Activated CD4-positive, alpha-beta T cell treated with anti-CD3 and anti-CD28 coated beads, Interleukin-2, amount 50 U/mL, for 48 hours (primary cell): Measurements from ENCODE around the gene BPI.
"Not testable (repeated sequence)": the region's sequence is repeated elsewhere in the genome, so short reads cannot be mapped to it uniquely, and the experiment has no call there.

Experiments
- DNase-seq, 2 experiments: peaks; one replicate each; pipeline ENCODE4 v3.0.0-alpha.2; 2020

Gene BPI

GRCh38 chr20:38306379-38306778, 2.4 kb downstream of the BPI start:
- no peak for DNase-seq

DNA sequence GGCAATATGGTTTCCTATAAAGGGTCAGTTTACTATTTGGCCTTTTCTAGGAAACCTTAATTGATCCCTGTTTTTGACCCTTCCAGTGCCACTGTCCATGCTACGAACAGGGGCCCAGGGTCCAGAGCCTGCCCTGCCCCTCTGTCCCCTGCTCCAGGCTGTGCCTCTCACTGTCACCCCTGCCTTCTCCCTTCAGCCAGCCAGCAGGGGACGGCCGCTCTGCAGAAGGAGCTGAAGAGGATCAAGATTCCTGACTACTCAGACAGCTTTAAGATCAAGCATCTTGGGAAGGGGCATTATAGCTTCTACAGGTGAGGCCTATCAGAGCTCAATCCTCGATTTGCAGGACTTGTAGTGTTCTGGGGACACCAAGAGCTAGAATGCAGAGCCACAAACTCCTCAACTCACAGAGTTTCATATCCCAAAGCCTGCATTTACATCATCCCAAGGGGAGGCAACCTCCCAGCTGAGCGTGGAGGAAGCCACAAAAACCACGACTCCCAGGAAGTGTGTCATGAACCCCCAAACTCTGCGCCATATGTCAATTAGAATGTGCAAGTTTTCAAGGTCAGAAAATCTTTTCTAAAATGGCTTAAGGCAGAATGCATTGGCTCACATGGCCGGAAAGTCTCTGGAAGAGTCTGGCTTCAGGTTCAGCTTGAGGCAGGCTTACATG, 3.6 kb downstream of the BPI start:
- DNase-seq: no peak

DNA sequence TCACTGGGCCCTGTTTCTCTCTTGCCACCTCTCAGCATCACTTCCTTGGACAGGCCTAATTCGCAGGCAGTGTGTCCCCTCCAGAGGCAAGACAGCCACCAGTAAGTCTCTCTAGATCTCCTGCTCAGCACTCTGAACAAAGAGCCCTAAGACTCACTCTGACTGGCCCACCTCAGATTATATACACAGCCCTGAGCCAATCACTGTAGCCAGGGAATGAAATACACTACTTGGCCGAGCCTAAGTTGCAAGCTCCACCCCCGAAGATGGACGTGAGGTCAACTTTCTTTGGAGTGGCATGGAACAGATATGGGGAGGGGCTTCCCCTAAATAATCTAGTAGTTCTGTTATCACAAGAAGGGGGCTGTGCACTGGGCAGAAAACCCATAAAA, 4.1 kb downstream of the BPI start:
- no peak for DNase-seq

- no peak for DNase-seq
These were observed 4.5 kb downstream of the BPI start for GRCh38 chr20:38308447-38308846.

DNA sequence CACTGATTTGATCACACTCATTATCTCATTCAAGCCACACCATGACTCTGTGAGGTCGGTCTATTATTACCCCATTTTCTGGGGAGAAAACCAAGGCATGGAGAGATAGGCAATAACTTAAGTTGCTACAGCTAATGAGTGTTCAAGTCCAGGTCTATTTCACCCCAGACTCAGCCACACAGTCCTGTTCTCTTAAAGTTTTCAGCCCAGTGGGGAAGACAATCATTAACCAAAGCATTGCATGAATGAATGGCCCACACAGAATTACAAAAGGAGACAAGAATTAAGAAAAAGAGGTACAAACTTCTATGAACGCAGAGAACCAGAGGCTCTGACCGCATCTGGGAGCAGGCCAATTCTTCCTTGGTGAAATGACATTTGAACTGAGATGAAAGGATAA, 7.1 kb downstream of the BPI start:
- no peak for DNase-seq

- DNase-seq: no peak
These were observed 7.5 kb downstream of the BPI start for GRCh38 chr20:38311491-38311890.

GRCh38 chr20:38313676-38314075, 9.7 kb downstream of the BPI start:
- DNase-seq: no peak

- DNase-seq: not testable (repeated sequence)
These were observed 10.4 kb downstream of the BPI start for GRCh38 chr20:38314350-38314749.

- DNase-seq: no peak
These were observed 11.5 kb downstream of the BPI start for GRCh38 chr20:38315290-38315966.

DNA sequence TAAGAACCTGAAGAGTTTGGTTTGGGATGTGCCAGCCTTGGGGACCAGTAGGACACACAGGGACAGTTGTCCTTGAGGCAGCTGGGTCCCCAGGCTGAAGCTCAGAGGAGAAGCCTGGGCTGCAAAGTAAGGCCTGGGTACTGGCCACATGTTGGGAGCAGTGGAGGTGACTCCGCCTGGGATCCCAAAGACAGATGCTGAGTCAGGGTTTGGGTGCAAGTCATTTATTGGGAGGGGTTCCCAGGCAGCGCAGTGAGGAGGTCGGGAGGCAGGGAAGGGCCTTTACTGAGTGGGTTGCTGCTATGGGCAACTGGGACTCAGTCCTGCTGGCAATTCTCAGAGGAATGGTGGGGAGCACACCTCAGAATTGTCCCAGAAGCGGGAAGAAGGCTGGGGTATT, 12.4 kb downstream of the BPI start:
- DNase-seq: no peak

DNA sequence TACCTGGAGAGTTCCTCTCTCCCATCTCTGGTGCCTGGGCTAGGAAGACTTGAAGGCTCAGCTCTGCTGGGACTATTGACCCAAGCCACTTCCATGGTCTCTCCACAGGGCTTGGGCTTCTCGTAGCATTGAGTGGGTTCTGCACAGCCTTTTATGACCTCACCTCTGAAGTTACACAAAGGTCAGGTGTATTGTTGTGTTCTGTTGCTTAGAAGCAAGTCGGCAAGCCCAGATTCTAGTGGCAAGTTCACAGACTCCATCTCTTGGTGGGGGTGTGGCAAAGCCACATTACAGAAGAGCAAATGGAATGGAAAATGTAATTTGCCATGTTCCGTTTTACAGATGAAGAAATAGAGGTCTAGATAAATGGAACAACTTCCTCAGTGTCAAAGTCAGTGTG, 13.5 kb downstream of the BPI start:
- DNase-seq: no peak

- DNase-seq: no peak
These were observed 16.3 kb downstream of the BPI start for GRCh38 chr20:38320221-38320620.

- DNase-seq: peak in 1 of 2 experiments; percentile 8
These were observed 18.1 kb downstream of the BPI start for GRCh38 chr20:38321959-38322598.

GRCh38 chr20:38324159-38324558, 20.2 kb downstream of the BPI start:
- no peak for DNase-seq

GRCh38 chr20:38325167-38325566, 21.2 kb downstream of the BPI start:
- DNase-seq: no peak

GRCh38 chr20:38325905-38326304, 21.9 kb downstream of the BPI start:
- DNase-seq: no peak

DNA sequence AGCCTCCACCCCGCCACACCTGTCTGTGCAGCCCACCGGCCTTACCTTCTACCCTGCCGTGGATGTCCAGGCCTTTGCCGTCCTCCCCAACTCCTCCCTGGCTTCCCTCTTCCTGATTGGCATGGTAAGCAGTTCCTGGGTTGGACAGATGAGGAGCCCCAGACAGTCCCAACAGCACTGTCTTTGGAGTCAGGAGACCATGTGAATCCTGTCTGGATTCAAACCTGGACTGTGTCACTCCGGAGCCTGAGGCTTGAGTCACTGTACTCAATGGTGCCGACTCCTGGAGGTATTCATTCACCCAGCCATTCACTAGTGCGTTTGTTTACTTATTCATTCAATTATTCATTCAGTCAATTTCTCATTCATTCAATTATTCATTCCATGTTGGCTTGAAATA, 22.4 kb downstream of the BPI start:
- DNase-seq: no peak

DNA sequence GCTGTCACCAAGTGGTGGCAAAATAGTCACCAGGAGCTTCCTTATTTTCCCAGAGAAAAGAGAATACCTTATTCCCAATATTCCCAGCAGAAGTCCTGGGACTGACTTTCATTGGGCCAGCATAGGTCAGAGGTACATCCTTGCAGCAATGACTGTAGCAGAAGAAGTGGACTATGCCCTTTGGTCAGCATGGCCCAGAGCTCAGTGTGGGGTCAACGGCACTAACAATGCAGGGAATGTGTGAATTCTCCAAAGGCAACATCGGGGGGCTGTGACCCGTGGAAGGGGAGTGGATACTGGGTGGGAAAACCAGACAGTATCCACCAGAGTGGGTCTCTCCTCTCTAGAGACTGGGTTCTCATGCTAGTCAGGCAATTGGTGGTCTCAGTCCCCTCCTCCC, 26.7 kb downstream of the BPI start:
- DNase-seq: no peak

DNA sequence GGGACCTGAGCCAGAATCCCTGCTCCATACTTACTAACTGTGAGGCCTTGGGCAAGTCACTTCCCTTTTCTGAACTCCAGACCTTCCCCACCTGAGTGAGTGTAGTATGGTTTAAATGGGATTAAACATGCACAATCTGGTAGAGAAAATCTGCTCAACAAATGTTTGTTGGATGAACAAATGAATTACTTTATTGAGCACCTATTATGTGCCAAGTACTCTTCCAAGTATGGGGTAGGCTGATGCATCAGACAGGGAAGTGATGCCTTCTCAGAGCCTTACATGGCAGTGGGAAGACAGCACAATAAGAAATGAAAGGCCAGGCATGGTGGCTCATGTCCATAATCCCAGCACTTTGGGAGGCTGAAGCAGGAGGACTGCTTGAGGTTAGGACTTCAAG, 27.3 kb downstream of the BPI start:
- DNase-seq: no peak

DNA sequence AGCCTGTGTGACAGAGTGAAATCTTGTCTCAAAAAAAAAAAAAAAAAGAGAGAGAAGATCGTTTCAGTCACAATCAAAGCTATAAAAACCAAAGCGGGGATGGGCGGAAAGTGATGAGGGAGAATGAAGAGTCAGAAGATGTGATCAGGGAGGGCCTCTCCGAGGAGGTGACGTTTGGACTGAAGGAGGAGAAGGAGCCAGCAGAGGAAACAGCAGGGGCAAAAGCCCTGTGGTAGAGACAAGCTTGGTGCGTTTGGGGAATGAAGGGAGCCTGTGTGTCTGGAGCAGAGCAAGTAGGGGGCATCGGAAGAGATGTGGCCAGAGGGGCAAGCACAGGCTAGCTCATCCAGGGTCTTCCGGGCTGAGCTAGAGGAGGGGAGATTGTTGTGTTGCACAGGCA, 27.9 kb downstream of the BPI start:
- no peak for DNase-seq

GRCh38 chr20:38334016-38334415, 30.1 kb downstream of the BPI start:
- no peak for DNase-seq

DNA sequence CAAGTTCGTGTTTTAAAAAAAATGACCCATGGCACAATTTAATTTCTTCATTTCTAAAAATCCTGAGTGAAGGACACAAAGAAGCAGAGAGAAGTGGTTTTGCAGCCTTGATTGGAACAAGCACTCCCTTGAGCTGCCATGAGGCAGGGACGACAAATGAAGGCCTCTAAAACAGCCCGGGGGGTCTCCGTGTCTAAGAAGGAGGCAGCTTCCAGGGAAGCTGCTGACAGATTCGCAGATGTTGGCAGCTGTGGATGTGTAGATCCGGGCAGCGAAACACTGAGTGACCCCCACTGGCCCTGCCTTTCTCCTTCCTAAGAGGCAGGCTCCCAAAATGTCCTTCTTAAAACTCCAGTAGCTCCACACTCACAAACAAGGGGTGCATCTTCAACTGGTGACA, 32.8 kb downstream of the BPI start:
- no peak for DNase-seq

GRCh38 chr20:38337561-38338140, 33.7 kb downstream of the BPI start:
- peak; percentile 29 to 41 for DNase-seq
